HepG2 (cell line): ENCODE data around the gene MAT2A. TPM values are rescaled to one million over a fixed set of nuclear protein-coding genes. Genes with fewer than 3 reads are reported as not detected.

Experiments used
- ATM ChIP-seq: fragments of 450-650 bp; IDR thresholded peaks from 2 replicates; pipeline ENCODE4 v1.7.1; 2017; ENCODE audit warnings: mild to moderate bottlenecking, borderline replicate concordance
- NFE2L2 ChIP-seq: fragments of 150-350 bp; IDR thresholded peaks from 2 replicates; pipeline ENCODE4 v1.6.1; 2014; ENCODE audit warnings: low read length
- SMAD9 ChIP-seq: sonication (generic); formaldehyde crosslinking; IDR thresholded peaks from 2 replicates; pipeline ENCODE4 v1.5.1; 2020; ENCODE audit warnings: mild to moderate bottlenecking, missing genetic modification reagents
- ZBTB7B ChIP-seq: sonication (generic); formaldehyde crosslinking; IDR thresholded peaks from 2 replicates; pipeline ENCODE4 v1.4.0; 2020; ENCODE audit warnings: missing genetic modification reagents
- ZFYVE20 ChIP-seq: sonication (generic); formaldehyde crosslinking; IDR thresholded peaks from 2 replicates; pipeline ENCODE4 v1.8.0; 2023; ENCODE audit warnings: low read depth, mild to moderate bottlenecking, moderate library complexity, missing genetic modification reagents, borderline replicate concordance
- ZNF749 ChIP-seq: sonication (generic); formaldehyde crosslinking; IDR thresholded peaks from 2 replicates; pipeline ENCODE4 v1.8.0; 2022; ENCODE audit warnings: mild to moderate bottlenecking, missing genetic modification reagents, moderate library complexity, borderline replicate concordance
- polyA plus RNA-seq, 8 experiments: library from polyadenylated mRNA; depleted of rRNA in 3 of 8; stranded (reverse) in 7 of 8; unstranded in 1 of 8; fragments of >200 nt; fragmentation: Illumina TruSeq in 4 of 8; extraction: Trizol in 4 of 8; gene quantifications; 2 replicates each; pipeline versions ENCODE4 v1.2.1 to v1.2.3, GENCODE V29; 2011 to 2016; ENCODE audit warnings: low read depth in 4 of 8, missing spikeins in 1 of 8, mixed read lengths in 1 of 8; ENCODE audit not compliant: insufficient read depth in 1 of 8
- total RNA-seq, 5 experiments: library from RNA; depleted of rRNA; stranded (reverse); fragments of >200 nt; fragmentation: Illumina TruSeq; extraction: Trizol; gene quantifications; 2 replicates each; pipeline ENCODE4 v1.2.3, GENCODE V29; 2016; ENCODE audit warnings: low read depth in 1 of 5
- TF ChIP-seq, protein P1 (sequence below): sonication (generic); formaldehyde crosslinking; IDR thresholded peaks from 2 replicates; pipeline ENCODE4 v1.4.0; 2020; ENCODE audit warnings: missing genetic modification reagents, borderline replicate concordance
- TF ChIP-seq, protein P2 (sequence below): sonication (generic); formaldehyde crosslinking; IDR thresholded peaks from 2 replicates; pipeline ENCODE4 v1.8.0; 2022; ENCODE audit warnings: missing genetic modification reagents, mild to moderate bottlenecking, inconsistent platforms, borderline replicate concordance
- TF ChIP-seq, protein P3 (sequence below): sonication (generic); formaldehyde crosslinking; IDR thresholded peaks from 2 replicates; pipeline ENCODE4 v1.5.0; 2020; ENCODE audit warnings: missing genetic modification reagents
- TF ChIP-seq, protein P4 (sequence below): sonication (generic); formaldehyde crosslinking; IDR thresholded peaks from 2 replicates; pipeline ENCODE4 v1.5.1; 2020; ENCODE audit warnings: missing genetic modification reagents, mild to moderate bottlenecking, borderline replicate concordance
- TF ChIP-seq, protein P5 (sequence below): sonication (generic); formaldehyde crosslinking; IDR thresholded peaks from 2 replicates; pipeline ENCODE4 v1.5.0; 2020; ENCODE audit warnings: mild to moderate bottlenecking, missing genetic modification reagents, borderline replicate concordance
- TF ChIP-seq, protein P6 (sequence below): sonication (generic); formaldehyde crosslinking; IDR thresholded peaks from 2 replicates; pipeline ENCODE4 v1.4.0; 2020; ENCODE audit warnings: mild to moderate bottlenecking, missing genetic modification reagents

Gene MAT2A
- total and polyA plus RNA-seq, 2 of the 13 experiments (the other 11 are each of a cell fraction or from before 2014, with no cell fraction given): 155 to 331 TPM

DNA sequence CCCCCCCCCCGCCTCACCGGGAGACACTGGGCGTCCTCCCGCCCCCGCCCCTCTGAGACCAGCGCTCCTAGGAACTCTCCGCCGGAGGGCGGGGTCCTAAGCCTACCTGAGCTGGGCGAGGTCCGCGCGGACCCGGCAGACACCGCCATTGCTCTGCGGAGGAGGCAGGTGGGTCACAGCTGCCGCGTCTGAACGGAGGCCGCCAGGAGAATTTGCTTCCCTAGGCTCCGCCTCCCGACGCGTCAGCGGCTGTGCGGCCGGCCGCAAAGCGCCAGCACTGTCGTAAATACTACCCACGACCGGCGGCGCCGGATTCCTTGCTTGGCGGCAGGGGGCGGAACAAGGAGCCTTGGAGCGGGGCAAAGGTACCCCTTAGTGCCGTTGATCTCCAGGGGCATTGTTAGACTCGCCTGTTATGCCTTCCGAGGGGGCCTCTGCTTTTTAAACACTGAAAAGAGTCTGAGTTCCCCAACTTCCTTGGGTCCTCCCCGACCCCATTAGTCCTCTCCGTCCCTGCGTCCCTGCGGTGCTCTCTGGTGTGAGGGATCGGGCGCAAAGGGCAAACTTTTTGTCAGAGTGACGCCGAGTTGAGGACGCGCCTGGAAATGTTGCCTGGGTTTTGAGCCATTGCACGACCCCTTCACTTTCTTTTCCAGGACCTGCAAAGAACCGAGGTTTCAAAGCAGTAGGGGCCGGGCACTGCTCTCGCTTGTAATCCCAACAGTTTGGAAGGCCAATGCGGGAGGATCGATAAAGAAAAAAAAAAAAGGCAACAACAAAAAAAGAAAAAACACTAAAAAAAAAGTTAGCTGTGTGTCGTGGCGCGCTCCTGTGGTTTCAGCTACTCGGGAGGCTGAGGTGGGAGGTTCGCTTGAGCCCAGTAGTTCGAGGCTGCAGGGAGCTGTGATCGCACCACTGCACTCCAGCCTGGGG is 22.6 kb downstream of the MAT2A start, which contains the start of gene GGCX (continued):
- TF ChIP-seq, protein P1, sequence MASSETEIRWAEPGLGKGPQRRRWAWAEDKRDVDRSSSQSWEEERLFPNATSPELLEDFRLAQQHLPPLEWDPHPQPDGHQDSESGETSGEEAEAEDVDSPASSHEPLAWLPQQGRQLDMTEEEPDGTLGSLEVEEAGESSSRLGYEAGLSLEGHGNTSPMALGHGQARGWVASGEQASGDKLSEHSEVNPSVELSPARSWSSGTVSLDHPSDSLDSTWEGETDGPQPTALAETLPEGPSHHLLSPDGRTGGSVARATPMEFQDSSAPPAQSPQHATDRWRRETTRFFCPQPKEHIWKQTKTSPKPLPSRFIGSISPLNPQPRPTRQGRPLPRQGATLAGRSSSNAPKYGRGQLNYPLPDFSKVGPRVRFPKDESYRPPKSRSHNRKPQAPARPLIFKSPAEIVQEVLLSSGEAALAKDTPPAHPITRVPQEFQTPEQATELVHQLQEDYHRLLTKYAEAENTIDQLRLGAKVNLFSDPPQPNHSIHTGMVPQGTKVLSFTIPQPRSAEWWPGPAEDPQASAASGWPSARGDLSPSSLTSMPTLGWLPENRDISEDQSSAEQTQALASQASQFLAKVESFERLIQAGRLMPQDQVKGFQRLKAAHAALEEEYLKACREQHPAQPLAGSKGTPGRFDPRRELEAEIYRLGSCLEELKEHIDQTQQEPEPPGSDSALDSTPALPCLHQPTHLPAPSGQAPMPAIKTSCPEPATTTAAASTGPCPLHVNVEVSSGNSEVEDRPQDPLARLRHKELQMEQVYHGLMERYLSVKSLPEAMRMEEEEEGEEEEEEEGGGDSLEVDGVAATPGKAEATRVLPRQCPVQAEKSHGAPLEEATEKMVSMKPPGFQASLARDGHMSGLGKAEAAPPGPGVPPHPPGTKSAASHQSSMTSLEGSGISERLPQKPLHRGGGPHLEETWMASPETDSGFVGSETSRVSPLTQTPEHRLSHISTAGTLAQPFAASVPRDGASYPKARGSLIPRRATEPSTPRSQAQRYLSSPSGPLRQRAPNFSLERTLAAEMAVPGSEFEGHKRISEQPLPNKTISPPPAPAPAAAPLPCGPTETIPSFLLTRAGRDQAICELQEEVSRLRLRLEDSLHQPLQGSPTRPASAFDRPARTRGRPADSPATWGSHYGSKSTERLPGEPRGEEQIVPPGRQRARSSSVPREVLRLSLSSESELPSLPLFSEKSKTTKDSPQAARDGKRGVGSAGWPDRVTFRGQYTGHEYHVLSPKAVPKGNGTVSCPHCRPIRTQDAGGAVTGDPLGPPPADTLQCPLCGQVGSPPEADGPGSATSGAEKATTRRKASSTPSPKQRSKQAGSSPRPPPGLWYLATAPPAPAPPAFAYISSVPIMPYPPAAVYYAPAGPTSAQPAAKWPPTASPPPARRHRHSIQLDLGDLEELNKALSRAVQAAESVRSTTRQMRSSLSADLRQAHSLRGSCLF (CRISPR knock-in tag): no peak
- TF ChIP-seq ZFYVE20 (CRISPR knock-in tag) (no peak), ZBTB7B (peak; percentile 67; the same call in 1 of the 2 replicates), SMAD9 (no peak), NFE2L2 (no peak), ATM (no peak), ZNF749 (peak; percentile 93; the same call in 1 of the 2 replicates)
- TF ChIP-seq, protein P2, sequence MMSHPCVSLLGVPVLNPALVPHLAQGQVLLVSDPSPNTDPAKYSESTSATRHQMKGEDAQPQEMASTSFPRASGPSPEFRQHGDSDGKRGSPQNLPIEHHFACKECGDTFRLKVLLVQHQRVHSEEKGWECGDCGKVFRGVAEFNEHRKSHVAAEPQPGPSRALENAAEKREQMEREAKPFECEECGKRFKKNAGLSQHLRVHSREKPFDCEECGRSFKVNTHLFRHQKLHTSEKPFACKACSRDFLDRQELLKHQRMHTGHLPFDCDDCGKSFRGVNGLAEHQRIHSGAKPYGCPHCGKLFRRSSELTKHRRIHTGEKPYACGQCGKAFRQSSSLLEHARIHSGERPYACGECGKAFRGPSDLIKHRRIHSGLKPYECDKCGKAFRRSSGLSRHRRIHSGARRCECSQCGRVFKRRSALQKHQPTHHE: peak; percentile 92; the same call in 1 of the 2 replicates
- TF ChIP-seq, protein P3, sequence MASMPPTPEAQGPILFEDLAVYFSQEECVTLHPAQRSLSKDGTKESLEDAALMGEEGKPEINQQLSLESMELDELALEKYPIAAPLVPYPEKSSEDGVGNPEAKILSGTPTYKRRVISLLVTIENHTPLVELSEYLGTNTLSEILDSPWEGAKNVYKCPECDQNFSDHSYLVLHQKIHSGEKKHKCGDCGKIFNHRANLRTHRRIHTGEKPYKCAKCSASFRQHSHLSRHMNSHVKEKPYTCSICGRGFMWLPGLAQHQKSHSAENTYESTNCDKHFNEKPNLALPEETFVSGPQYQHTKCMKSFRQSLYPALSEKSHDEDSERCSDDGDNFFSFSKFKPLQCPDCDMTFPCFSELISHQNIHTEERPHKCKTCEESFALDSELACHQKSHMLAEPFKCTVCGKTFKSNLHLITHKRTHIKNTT: no peak
- TF ChIP-seq, protein P4, sequence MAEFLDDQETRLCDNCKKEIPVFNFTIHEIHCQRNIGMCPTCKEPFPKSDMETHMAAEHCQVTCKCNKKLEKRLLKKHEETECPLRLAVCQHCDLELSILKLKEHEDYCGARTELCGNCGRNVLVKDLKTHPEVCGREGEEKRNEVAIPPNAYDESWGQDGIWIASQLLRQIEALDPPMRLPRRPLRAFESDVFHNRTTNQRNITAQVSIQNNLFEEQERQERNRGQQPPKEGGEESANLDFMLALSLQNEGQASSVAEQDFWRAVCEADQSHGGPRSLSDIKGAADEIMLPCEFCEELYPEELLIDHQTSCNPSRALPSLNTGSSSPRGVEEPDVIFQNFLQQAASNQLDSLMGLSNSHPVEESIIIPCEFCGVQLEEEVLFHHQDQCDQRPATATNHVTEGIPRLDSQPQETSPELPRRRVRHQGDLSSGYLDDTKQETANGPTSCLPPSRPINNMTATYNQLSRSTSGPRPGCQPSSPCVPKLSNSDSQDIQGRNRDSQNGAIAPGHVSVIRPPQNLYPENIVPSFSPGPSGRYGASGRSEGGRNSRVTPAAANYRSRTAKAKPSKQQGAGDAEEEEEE (CRISPR knock-in tag): no peak
- TF ChIP-seq, protein P5, sequence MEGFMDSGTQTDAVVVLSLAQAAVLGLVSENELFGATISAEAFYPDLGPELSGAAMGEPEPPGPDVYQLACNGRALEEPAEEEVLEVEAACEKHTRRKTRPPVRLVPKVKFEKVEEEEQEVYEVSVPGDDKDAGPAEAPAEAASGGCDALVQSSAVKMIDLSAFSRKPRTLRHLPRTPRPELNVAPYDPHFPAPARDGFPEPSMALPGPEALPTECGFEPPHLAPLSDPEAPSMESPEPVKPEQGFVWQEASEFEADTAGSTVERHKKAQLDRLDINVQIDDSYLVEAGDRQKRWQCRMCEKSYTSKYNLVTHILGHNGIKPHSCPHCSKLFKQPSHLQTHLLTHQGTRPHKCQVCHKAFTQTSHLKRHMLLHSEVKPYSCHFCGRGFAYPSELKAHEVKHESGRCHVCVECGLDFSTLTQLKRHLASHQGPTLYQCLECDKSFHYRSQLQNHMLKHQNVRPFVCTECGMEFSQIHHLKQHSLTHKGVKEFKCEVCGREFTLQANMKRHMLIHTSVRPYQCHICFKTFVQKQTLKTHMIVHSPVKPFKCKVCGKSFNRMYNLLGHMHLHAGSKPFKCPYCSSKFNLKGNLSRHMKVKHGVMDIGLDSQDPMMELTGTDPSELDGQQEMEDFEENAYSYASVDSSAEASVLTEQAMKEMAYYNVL: peak; percentile 82; the same call in 1 of the 2 replicates
- TF ChIP-seq, protein P6, sequence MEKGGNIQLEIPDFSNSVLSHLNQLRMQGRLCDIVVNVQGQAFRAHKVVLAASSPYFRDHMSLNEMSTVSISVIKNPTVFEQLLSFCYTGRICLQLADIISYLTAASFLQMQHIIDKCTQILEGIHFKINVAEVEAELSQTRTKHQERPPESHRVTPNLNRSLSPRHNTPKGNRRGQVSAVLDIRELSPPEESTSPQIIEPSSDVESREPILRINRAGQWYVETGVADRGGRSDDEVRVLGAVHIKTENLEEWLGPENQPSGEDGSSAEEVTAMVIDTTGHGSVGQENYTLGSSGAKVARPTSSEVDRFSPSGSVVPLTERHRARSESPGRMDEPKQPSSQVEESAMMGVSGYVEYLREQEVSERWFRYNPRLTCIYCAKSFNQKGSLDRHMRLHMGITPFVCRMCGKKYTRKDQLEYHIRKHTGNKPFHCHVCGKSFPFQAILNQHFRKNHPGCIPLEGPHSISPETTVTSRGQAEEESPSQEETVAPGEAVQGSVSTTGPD: peak; percentile 86; the same call in 1 of the 2 replicates
